Activated naive CD4-positive, alpha-beta T cell treated with anti-CD3 and anti-CD28 coated beads, Interleukin-2, amount 50 U/mL, for 72 hours (primary cell): ENCODE measurements around the gene ARPC4. TPM values are rescaled to one million over a fixed set of nuclear protein-coding genes. Genes with fewer than 3 reads are reported as not detected.
A peak's percentile ranks its signal among the peaks of the same experiment; 100 is the strongest.
"Not testable (repeated sequence)": the region's sequence is repeated elsewhere in the genome, so short reads cannot be mapped to it uniquely, and the experiment has no call there.

Source experiments
- ATAC-seq, 2 donors: fragments of 150-1000 bp; cut with Tn5 transposase; 2 replicates each; pipeline ENCODE4 v1.10.0; 2021; ENCODE audit warnings: mild to moderate bottlenecking in 2 of 2, moderate library complexity in 2 of 2
- DNase-seq, 2 donors: peaks; one replicate each; pipeline ENCODE4 v3.0.0; 2021 to 2022; ENCODE audit warnings: low spot score in 2 of 2
- H3K27ac Mint-ChIP-seq, 2 donors: one replicate each; pipeline ENCODE4 v1.8.0; 2022; ENCODE audit warnings: mild to moderate bottlenecking in 2 of 2, mixed read lengths in 2 of 2
- H3K36me3 Mint-ChIP-seq, 2 donors: one replicate each; pipeline ENCODE4 v1.8.0; 2022; ENCODE audit warnings: mixed read lengths in 2 of 2
- H3K9me3 Mint-ChIP-seq, 2 donors: one replicate each; pipeline ENCODE4 v1.8.0; 2022; ENCODE audit warnings: mixed read lengths in 2 of 2
- total RNA-seq, 2 donors: library from RNA; stranded (reverse); gene quantifications; one replicate each; pipeline ENCODE4 v1.2.3, GENCODE V29; 2022

ARPC4 gene
- total RNA-seq, 2 donors from 2014 or later: 125 to 265 TPM

DNA sequence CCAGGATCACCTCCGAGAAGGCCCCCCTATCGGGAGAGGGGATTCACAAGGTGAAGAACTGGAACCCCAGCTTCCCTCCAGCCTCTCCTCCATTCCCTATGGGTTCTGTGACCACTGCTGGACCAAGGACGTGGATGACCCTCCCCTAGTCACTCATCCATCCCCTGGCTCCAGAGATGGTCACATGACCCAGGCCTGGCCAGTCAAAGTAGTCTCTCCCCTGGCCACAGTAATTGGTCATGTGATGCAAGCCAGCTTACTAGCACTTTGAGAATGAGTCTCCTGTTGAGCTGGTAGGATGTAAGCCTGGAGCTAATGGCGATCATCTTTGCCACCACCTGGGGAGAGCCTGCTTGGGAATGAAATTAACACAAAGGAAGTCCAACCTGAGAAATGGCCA lies 27.0 kb upstream of the ARPC4 start:
- ATAC-seq (no peak), DNase-seq (no peak)
- peak overlapping the region in 1 of 2 donors; percentile 36 for H3K27ac Mint-ChIP-seq
- H3K36me3 Mint-ChIP-seq: peaks cover 11 to 12% of the 10 kb centered on the region in 2 donors
- H3K9me3 Mint-ChIP-seq: no peaks in the 10 kb centered on the region

DNA sequence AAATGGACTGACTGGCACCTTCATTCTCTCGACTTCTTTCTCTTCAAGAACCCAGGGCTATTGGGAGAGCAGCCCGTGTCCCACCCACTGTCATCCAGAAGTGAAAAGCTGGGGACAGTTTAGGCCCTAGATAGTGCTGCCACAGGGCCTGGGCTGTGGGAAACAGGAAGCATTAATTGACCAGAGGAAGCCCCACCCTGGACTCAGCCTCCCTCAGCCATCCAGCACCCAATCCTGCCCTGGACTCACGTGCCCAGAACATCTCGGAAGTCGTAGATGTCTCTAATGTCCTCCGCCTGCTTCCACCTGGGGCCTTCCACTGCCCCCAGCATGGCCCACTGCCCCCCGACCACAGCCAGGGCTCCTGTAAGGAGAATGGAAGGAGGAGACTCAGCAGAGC lies 25.5 kb upstream of the ARPC4 start:
- H3K27ac Mint-ChIP-seq: peak overlapping the region in 1 of 2 donors; percentile 65
- ATAC-seq (no peak), DNase-seq (no peak)
- H3K36me3 Mint-ChIP-seq: peaks cover 7 to 8% of the 10 kb centered on the region in 2 donors
- no peaks in the 10 kb centered on the region for H3K9me3 Mint-ChIP-seq

DNA sequence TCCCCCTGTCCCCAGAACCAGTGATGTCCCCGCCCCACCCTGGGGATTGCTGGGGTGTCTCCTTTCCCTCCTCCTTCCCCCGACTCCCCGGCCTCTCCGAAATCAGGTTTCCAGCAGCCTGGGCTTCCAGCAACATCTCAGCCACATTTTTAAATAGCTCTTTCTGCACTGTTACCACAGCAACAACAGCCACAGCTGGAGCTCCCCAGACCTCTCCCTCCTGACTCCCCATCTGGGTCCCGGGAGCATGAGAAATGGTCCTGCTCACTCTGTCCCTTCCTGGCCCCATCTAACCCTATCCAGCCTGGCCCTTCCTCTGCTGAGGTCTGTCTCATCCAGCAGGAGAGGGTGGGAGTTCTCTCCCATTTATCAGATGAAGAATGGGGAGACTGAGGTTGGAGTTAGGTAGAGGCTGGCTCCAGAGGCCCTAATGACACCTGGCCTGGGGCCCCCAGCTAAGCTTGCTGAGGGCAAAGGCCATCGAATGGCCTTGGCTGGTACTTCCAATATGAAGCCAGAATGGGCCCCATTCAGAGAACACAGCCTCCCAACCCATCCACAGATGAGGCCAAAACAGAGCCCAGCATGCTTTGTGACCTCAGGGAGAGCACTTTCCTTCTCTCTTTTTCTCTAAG lies 24.6 kb upstream of the ARPC4 start:
- peak overlapping the region; percentile 65 to 81 for H3K27ac Mint-ChIP-seq
- DNase-seq (no peak), ATAC-seq (no peak)
- peaks cover 7 to 8% of the 10 kb centered on the region in 2 donors for H3K36me3 Mint-ChIP-seq
- H3K9me3 Mint-ChIP-seq: no peaks in the 10 kb centered on the region

DNA sequence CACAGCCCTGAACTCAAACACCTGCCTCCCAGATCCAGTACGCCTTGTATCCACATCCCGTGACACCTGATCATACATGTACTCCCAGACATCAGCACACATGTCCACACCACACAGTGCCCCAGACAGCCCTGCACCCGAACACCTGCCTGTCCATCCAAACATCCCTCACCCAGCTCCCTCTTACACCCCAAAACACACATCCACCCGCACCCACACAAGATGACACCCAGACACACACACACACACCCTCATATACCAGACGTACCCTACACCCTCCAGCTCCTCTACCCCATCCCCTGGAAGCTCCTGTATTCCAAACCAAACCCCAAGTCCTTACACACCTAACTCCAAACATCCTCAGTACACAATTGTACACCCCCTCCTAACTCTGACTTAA lies 23.9 kb upstream of the ARPC4 start:
- Mint-ChIP-seq H3K36me3 (peaks cover 7 to 8% of the 10 kb centered on the region in 2 donors), H3K9me3 (no peaks in the 10 kb centered on the region), H3K27ac (peak overlapping the region; percentile 18 to 42)
- no peak for DNase-seq
- ATAC-seq: no peak

DNA sequence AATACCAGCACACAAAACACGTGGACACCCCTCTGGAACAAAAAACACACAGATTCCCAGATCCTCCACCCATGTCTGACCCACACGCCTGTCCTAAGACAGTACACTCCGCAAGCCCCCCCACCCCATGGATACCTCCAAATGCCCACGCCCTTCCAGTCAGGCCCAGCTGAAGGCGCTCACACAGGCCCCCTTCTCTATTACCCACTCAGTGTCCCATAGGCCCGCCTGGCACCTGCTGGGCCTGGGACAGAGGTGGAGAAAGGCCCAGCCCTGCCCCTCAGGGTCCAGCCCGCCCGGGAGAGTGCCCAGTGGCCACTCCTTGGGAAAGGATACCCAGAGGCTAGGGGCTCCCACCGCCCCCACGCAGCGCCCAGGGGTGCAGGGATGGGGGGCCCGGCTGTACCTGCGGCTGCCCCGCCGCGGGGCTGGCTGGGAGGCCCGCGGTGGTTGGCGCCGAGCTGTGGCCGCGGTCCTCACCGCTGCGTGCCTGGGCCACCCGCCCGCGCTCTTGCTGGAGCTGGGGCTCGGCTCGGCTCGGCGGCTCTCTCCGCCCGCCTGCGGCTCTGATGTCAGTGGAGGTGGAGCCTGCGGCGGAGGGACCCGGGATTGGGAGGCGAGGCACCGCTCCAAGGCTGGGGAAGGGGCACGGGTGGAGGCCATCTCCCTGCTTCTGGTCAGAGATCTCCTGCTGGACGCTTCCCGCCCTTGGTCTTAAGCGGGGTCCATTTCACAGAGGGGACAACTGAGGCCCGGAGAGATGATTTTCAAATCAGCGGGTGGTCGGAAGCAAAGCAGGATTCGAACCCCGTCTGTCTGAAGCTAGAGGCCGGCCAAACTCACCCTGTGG lies 23.2 kb upstream of the ARPC4 start, which contains the start of gene CAMK1:
Gene CAMK1, minus strand, starts transcription at position 522 of the 850 bp plus-strand sequence. CDS start 2,198 bp downstream, outside the sequence.
- Mint-ChIP-seq H3K36me3 (peaks cover 7 to 8% of the 10 kb centered on the region in 2 donors), H3K9me3 (no peaks in the 10 kb centered on the region), H3K27ac (peak within 1 kb of the TSS; percentile 42 to 44)
- DNase-seq (peak; percentile 73 to 75), ATAC-seq (peak; percentile 93 to 96)

DNA sequence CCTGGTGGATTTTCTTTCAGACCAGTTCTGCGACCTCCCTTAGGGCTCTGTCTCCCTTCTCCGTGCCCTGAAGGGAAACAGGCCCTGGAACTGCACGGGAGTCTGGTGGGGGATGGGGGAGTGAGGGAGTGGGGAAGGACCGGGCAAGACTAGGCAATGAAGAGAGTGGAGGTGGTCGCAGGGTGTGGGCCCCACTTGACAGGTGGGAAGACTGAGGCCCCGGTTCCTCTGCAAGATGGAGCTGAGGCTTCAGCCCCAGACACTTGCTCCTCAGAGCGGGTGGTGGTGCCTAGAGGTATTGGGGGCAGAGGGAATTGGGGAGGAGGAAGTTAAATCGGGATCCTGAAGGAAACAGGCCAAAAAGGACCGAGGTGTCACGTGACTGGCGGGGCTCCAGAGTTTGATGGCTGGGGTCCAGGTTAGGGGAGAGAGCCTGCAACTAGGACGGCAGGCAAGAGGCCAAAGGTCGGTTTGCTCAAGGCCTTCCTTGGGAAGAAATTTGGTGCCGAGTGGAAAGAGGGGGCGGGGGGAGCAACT lies 22.5 kb upstream of the ARPC4 start:
- Mint-ChIP-seq H3K36me3 (peaks cover under 1 to 8% of the 10 kb centered on the region in 2 donors), H3K9me3 (no peaks in the 10 kb centered on the region), H3K27ac (peak overlapping the region; percentile 42 to 44)
- no peak for DNase-seq
- ATAC-seq: no peak

DNA sequence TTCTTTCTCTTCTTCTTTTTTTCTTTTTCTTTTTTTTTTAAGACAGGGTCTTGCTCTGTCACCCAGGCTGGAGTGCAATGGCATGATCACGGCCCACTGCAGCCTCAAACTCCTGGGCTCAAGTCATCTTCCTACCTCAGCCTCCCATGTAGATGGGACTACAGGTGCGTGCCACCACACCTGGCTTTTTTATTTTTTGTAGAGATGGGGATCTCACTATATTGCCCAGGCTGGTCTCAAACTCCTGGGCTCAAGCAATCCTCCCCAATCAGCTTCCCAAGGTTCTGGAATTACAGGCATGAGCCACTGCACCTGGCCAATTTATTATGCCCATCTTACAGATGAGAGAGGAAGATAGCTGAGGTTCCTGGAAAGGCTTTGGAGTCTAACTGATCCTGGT lies 21.9 kb upstream of the ARPC4 start:
- DNase-seq, H3K36me3 Mint-ChIP-seq, ATAC-seq, H3K9me3 Mint-ChIP-seq: not testable (repeated sequence)
- peak overlapping the region in 1 of 2 donors; percentile 42 for H3K27ac Mint-ChIP-seq

DNA sequence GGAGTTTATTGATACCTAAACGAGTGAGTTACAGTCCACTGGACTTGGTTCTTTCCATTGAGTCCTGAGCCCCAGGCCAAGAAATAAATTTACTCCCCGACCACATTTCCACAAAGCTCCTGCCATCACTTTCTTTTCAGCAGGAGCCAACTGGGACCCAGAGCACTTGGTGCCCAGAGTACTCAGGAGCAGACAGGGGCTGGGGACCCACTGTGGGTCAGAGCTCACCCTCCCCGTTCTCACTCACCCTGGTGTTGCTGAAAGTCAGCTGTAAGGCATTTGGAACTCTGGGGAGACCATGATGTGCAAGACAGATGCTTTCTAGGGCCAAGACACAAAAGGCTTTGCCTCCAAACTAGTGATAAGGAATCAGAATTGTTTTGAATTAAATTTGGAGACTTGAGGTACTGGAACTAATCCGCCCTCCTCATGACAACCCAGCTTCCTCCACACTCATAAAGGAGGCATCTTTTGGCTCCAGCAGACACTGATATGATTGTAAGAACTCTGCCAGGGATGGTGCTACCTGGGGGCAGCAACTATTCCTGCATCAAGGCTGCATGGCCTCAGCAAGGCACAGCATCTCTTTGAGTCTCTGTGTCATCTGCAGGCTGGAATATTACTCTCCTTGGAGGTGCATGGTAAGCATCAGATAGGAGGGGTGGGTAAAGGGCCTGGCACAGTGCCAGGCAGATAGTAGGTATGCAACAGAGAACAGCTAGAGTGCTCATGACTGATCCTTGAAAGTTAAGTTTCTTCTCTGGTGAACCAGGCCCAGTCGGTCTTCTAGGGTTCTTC lies 15.8 kb upstream of the ARPC4 start:
- Mint-ChIP-seq H3K27ac (peak overlapping the region; percentile 95 to 98), H3K9me3 (peaks cover 0 to 3% of the 10 kb centered on the region in 2 donors), H3K36me3 (peaks cover 11 to 22% of the 10 kb centered on the region in 2 donors)
- ATAC-seq (no peak), DNase-seq (no peak)

DNA sequence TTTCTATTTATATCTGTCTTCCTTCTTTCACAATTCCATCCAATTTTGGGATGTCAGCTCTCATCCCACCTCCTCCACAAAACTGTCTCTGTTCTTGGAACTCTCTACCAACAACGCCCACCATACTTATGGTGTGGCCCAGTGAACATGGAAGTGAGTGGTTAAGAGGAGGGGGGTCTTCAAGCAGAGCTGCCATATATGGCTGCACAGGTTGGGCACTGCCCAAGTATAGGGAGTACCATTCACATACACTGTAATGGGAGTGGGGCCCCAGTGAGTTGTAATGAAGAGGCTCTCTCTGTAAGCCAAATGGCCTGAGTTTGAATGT lies 15.2 kb upstream of the ARPC4 start:
- DNase-seq (no peak), ATAC-seq (peak; percentile 16 to 51)
- peaks cover 16 to 26% of the 10 kb centered on the region in 2 donors for H3K36me3 Mint-ChIP-seq
- H3K9me3 Mint-ChIP-seq: peaks cover 0 to 3% of the 10 kb centered on the region in 2 donors
- peak overlapping the region; percentile 95 to 98 for H3K27ac Mint-ChIP-seq

DNA sequence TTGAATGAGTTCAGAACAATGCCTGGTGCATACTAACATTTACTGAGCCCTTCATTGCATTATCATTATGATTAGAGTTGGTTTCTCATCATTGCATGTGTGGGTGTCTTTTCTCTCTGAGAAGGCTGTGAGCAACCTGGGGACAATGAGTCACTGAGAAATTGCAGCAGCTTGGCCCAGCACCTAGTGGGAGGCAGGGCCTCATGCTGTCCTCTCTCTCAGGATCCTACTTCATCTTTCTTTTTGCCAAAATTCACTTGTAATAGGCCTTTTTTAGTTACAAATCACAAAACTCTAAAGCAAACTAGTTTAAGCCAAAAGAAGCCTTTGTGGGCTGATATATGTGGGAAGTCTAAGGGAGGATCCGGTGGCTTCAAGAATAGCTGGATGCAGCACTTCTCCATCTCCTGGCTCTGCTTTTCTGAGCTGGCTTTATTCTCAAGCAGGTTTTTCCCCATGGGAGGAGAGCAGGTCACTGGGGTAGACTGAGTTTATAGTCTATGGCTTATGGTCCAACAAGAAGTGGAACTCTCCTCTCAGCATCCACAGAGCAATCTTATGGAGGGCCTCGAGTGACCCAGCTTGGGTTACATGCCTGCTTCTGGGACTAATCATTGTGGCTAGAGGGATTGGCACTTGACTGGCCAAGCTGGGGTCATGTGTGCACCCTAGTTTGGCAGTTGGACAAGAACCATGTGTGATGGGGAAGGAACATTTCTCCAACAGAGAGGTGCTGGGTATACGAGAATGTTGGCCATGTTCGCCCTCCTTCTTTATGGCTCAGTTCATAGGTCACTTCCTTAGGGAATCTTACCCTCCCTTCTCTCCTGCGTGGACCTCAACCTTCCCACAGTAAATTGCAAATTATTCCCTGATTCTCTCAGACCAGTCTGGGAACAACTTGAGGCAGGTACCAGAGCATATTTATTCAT lies 14.5 kb upstream of the ARPC4 start:
- Mint-ChIP-seq H3K27ac (peak overlapping the region; percentile 95 to 98), H3K36me3 (peaks cover 21 to 26% of the 10 kb centered on the region in 2 donors), H3K9me3 (peaks cover 0 to 3% of the 10 kb centered on the region in 2 donors)
- ATAC-seq (peak; percentile 86 to 94), DNase-seq (peak; percentile 59 to 66)

DNA sequence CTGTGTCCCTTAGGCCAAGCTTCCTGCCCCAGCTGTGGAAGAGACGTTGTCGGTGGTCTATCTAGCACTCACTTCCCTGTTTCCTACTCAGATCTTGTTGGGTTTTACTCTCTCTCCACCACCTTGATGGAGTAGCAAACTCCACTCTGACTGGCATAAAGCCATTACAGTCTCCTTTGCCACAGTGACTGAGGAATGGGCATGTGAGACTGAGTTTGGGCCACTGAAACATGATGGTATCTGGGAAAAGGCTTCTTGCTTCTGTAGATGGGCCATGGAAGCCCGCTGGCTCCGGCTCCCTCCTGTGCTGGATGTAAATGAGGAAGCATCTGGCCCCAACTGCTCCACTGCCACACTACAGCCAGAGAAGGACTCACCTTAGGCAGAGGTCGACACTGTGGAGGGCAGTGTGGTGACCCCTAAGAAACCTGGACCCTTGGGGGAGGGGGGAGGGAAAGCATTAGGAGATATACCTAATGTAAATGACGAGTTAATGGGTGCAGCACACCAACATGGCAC lies 13.7 kb upstream of the ARPC4 start:
- no peak for ATAC-seq
- Mint-ChIP-seq H3K9me3 (peaks cover 0 to 3% of the 10 kb centered on the region in 2 donors), H3K27ac (peak overlapping the region; percentile 95 to 98), H3K36me3 (peaks cover 21 to 26% of the 10 kb centered on the region in 2 donors)
- DNase-seq: no peak

DNA sequence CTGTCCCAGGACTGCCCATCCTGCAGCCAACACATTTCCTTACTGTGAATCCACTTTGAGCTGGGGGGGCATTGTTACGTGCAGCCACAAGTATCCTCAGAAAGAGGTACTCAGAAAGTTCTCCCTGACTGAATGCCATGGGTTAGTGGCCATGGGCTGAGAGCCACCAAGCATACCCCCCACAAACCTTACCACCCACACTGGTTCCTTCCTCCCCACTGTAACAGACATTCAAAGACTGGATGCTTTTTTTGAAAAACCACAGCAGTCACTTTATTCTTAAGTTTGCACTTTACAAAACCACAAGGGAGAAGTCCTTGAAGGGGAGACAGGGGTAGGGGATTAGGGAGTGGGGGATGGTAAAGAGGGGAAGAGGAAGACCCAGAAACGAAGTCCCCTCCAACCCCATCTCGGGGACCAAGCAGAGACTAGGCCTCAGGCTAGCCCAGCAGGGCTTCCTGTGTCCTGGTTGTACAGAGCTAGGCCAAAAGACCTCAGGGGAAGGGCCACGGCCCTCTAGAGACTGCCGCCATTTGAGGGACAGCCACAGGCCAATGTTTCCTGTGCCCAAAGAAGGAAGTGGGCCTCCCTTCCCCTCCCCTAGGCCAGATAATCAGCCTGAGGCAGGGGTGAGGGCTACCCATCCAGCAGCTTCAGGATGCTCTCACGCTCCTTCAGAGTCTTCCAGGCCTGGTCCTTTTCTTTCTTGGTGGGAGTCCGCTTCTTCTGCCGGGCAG lies 13.0 kb upstream of the ARPC4 start:
- Mint-ChIP-seq H3K27ac (peak overlapping the region; percentile 95 to 98), H3K36me3 (peaks cover 21 to 27% of the 10 kb centered on the region in 2 donors), H3K9me3 (peaks cover 0 to 3% of the 10 kb centered on the region in 2 donors)
- peak; percentile 41 to 72 for DNase-seq
- peak; percentile 50 to 64 for ATAC-seq

DNA sequence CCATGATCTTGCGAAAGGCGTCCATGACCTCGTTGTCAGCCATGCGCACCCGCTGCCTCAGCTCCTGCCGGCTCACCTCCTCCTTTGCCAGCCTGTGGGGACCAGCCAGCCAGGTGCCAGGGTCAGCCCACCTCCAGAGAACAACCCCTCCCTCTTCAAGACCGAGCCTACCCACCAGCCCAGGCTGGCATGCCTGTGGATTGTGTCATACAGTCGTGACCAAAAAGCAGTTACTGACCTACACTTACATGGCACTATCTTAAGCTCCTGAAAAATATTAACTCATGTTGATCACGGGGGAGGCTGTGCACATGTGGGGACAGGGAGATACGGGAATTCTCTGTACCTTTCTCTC lies 12.4 kb upstream of the ARPC4 start:
- ATAC-seq (no peak), DNase-seq (no peak)
- Mint-ChIP-seq H3K9me3 (peaks cover 0 to 3% of the 10 kb centered on the region in 2 donors), H3K36me3 (peaks cover 22 to 32% of the 10 kb centered on the region in 2 donors), H3K27ac (peak overlapping the region; percentile 95 to 98)

DNA sequence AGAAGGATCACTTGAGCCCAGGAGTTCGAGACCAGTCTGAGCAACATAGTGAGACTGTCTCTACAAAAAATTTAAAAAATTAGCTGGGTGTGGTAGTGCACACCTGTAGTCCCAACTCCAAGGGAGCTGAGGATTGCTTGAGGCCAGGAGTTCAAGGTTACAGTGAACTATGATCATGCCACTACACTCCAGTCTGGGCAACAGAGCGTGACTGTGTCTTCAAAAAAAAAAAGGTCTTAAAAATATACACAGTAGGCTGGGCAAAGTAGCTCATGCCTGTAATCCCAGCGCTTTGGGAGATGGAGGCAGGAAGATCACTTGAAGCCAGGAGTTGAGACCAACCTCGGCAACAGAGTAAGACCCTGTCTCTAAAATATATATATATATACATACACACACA lies 12.0 kb upstream of the ARPC4 start:
- H3K27ac Mint-ChIP-seq: peak overlapping the region; percentile 95 to 98
- peaks cover 24 to 36% of the 10 kb centered on the region in 2 donors for H3K36me3 Mint-ChIP-seq
- peaks cover 0 to 3% of the 10 kb centered on the region in 2 donors for H3K9me3 Mint-ChIP-seq
- DNase-seq: no peak
- no peak for ATAC-seq

DNA sequence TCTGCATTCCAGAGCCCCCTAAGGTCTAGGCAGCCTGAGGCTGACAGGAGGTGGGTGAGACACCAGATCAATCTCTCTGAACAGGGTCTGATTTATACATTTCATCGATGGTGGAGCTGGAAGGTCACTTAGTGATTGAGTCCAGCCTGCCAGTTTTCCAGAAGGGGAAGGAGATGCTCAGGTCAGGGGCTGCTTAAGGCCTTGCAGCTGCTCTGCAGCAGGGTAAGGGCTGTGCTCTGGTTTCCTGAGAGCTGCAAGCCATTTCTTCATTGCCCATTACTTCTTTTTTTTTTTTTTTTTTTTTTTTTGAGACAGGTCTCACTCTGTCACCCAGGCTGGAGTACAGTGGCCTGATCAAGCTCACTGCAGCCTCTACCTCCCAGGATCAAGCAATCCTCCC lies 11.3 kb upstream of the ARPC4 start:
- ATAC-seq (no peak), DNase-seq (no peak)
- peaks cover 30 to 41% of the 10 kb centered on the region in 2 donors for H3K36me3 Mint-ChIP-seq
- no peak overlapping the region for H3K27ac Mint-ChIP-seq
- peaks cover 0 to 3% of the 10 kb centered on the region in 2 donors for H3K9me3 Mint-ChIP-seq
